Fibroblast of pulmonary artery (primary cell): ENCODE data around the gene CD14.
"Not testable (repeated sequence)": the region's sequence is repeated elsewhere in the genome, so short reads cannot be mapped to it uniquely, and the experiment has no call there.

Experiments
- DNase-seq: peaks from one replicate; pipeline ENCODE4 v3.0.0-alpha.2; 2010; ENCODE audit warnings: low read depth
- H3K4me3 ChIP-seq: replicated peaks from 2 replicates; pipeline ENCODE4 v1.5.1; 2011; ENCODE audit warnings: low read depth, mild to moderate bottlenecking, control low read depth, low read length, moderate library complexity
- TF ChIP-seq, protein P1 (sequence below): IDR thresholded peaks from 2 replicates; pipeline ENCODE4 v1.5.1; 2011; ENCODE audit warnings: mild to moderate bottlenecking, control low read depth, low read length, inconsistent platforms; ENCODE audit errors: missing control alignments

Gene CD14

GRCh38 chr5:140672455-140673186 is 39.6 kb upstream of the CD14 start:
- TF ChIP-seq, protein P1, sequence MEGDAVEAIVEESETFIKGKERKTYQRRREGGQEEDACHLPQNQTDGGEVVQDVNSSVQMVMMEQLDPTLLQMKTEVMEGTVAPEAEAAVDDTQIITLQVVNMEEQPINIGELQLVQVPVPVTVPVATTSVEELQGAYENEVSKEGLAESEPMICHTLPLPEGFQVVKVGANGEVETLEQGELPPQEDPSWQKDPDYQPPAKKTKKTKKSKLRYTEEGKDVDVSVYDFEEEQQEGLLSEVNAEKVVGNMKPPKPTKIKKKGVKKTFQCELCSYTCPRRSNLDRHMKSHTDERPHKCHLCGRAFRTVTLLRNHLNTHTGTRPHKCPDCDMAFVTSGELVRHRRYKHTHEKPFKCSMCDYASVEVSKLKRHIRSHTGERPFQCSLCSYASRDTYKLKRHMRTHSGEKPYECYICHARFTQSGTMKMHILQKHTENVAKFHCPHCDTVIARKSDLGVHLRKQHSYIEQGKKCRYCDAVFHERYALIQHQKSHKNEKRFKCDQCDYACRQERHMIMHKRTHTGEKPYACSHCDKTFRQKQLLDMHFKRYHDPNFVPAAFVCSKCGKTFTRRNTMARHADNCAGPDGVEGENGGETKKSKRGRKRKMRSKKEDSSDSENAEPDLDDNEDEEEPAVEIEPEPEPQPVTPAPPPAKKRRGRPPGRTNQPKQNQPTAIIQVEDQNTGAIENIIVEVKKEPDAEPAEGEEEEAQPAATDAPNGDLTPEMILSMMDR = no peak
- peak; percentile 13 for DNase-seq
- H3K4me3 ChIP-seq = no peak overlapping the region

GRCh38 chr5:140671472-140672125 is 38.6 kb upstream of the CD14 start:
- DNase-seq = no peak
- TF ChIP-seq, protein P1 = no peak
- H3K4me3 ChIP-seq = no peak overlapping the region

DNA sequence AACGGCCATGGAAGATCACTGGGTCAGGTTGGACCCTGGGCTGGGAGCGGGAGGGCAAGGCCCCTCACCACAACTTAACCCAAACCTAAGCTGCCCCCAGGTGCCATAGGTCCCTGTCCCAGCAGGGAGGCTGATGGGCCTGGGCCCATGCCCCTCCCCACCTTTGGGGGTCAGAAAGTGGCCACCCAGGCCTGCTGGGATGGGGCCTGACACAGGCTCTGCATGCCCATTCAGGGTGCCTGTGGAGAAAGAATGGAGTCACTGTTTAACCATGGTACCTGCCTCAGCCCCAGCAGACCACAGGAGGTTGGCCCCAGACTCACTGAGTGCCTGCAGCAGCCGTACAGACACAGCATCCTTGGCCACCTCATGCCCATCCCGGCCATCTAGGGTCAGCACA is 38.1 kb upstream of the CD14 start:
- not testable (repeated sequence) for DNase-seq, H3K4me3 ChIP-seq

DNA sequence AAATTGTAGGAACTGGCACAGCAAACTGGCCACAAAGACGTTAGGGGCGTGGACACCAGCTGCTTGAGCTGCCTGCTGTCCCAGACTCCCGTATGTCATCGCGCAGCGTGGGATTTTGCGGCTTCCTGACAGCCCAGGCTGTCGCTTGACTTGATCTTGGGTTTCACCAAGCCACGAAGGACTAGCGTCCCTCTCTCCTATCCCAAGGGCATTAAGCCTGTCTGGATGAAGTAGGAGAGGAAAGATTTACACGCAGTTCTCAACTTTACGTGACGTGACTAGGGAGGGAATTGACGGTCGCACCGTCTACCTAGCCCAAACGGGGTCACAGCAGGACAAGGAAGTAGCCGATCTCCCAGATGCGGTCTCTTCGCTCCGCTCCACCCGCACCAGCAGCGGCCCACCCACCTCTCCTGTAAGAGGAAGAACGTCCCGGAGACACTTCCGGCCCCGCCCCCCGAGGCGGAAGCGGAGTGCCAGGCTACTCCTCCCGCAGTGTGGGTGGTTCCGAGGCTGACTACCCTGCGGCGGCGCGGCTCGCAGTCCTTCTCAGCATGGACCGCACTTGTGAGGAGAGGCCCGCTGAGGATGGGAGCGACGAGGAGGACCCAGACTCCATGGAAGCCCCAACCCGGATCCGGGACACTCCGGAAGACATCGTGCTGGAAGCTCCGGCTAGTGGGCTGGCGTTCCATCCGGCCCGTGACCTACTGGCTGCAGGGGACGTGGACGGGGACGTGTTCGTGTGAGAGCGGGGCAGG is 31.6 kb upstream of the CD14 start, which contains the start of gene WDR55:
Gene WDR55, plus strand, starts transcription at position 546 of the 761 bp plus-strand sequence. Its CDS starts 9 bp downstream, at position 555.
- H3K4me3 ChIP-seq = peak within 1 kb of the TSS; percentile 98
- TF ChIP-seq, protein P1 = no peak
- DNase-seq = peak; percentile 90

DNA sequence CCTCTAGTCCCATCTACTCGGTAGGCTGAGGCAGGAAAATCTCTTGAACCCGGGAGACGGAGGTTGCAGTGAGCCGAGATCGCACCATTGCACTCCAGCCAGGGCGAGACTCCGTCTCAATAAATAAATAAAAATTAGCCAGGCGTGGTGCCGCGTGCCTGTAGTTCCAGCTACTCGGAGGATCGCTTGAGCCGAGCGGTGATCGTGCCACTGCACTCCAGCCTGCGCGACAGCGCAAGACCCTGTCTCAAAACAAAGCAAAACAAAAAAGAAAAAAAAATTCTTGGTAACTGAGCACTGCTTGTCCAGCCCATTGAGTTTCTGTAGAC is 31.0 kb upstream of the CD14 start:
- no peak for DNase-seq
- peak overlapping the region; percentile 98 for H3K4me3 ChIP-seq
- TF ChIP-seq, protein P1 = no peak

- not testable (repeated sequence) for H3K4me3 ChIP-seq, DNase-seq
Observed at GRCh38 chr5:140660371-140660770, 27.4 kb upstream of the CD14 start.

DNA sequence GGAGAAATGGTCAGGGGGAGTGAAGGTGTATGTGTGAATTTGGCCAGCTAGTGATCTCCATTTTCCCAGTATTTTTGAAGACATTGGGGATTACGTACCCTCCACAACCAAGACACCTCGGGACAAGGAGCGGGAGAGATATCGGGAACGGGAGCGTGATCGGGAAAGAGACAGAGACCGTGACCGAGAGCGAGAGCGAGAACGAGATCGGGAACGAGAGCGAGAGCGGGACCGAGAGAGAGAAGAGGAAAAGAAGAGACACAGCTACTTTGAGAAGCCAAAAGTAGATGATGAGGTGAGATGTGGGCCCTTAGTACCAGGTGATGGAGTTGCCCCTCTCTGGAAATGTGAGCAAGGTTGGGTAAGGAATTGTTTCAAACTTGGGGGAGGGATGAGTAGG is 25.9 kb upstream of the CD14 start:
- no peak overlapping the region for H3K4me3 ChIP-seq
- TF ChIP-seq, protein P1 = no peak
- no peak for DNase-seq
